H9 (cell line): ENCODE measurements around the gene TMEM91. TPM values are rescaled to one million over a fixed set of nuclear protein-coding genes. Genes with fewer than 3 reads are reported as not detected.

Experiments
- DNase-seq: peaks from one replicate; pipeline ENCODE4 v3.0.0-alpha.2; 2017
- H2AFZ ChIP-seq: one replicate; pipeline ENCODE4 v1.6.1; 2013; ENCODE audit warnings: mild to moderate bottlenecking, low read length, control low read depth, moderate library complexity
- H2AK5ac ChIP-seq: 2 replicates; pipeline ENCODE4 v1.6.1; 2013; ENCODE audit warnings: low read length, control low read depth, mixed read lengths; ENCODE audit not compliant: insufficient read length
- H2BK120ac ChIP-seq: one replicate; pipeline ENCODE4 v1.6.1; 2013; ENCODE audit warnings: low read depth, mild to moderate bottlenecking, low read length, control low read depth, inconsistent platforms; ENCODE audit not compliant: poor library complexity, severe bottlenecking
- H2BK12ac ChIP-seq: 2 replicates; pipeline ENCODE4 v1.6.1; 2013; ENCODE audit warnings: low read length, control low read depth, mixed read lengths, low read depth; ENCODE audit not compliant: insufficient read length
- H2BK15ac ChIP-seq: 2 replicates; pipeline ENCODE4 v1.6.1; 2013; ENCODE audit warnings: low read depth, low read length, control low read depth
- H2BK20ac ChIP-seq: one replicate; pipeline ENCODE4 v1.6.1; 2013; ENCODE audit warnings: low read depth, mild to moderate bottlenecking, low read length, control low read depth, inconsistent platforms; ENCODE audit not compliant: poor library complexity, severe bottlenecking
- H2BK5ac ChIP-seq: 2 replicates; pipeline ENCODE4 v1.6.1; 2013; ENCODE audit warnings: low read length, control low read depth, mixed read lengths; ENCODE audit not compliant: insufficient read length
- H3K14ac ChIP-seq: 2 replicates; pipeline ENCODE4 v1.6.1; 2013; ENCODE audit warnings: low read length, control low read depth; ENCODE audit not compliant: insufficient read depth
- H3K18ac ChIP-seq: 2 replicates; pipeline ENCODE4 v1.6.1; 2013; ENCODE audit warnings: low read depth, mild to moderate bottlenecking, mixed read lengths, low read length, control low read depth; ENCODE audit not compliant: insufficient read length
- H3K23ac ChIP-seq: 2 replicates; pipeline ENCODE4 v1.6.1; 2013; ENCODE audit warnings: low read length, control low read depth, mixed read lengths, low read depth; ENCODE audit not compliant: insufficient read length
- H3K23me2 ChIP-seq: 2 replicates; pipeline ENCODE4 v1.6.1; 2013; ENCODE audit warnings: low read depth, mild to moderate bottlenecking, mixed read lengths, low read length, control low read depth; ENCODE audit not compliant: insufficient read length, poor library complexity, severe bottlenecking
- H3K27ac ChIP-seq: 2 replicates; pipeline ENCODE4 v1.5.1; 2013; ENCODE audit warnings: low read length, control low read depth, mixed read lengths, low read depth; ENCODE audit not compliant: insufficient read length
- H3K27me3 ChIP-seq: 2 replicates; pipeline ENCODE4 v1.6.1; 2013; ENCODE audit warnings: low read length, control low read depth, inconsistent platforms; ENCODE audit not compliant: insufficient read depth
- H3K4ac ChIP-seq: 2 replicates; pipeline ENCODE4 v1.6.1; 2013; ENCODE audit warnings: low read depth, mild to moderate bottlenecking, control low read depth, inconsistent platforms, low read length, moderate library complexity
- H3K4me1 ChIP-seq: 2 replicates; pipeline ENCODE4 v1.6.1; 2013; ENCODE audit warnings: low read length, control low read depth, inconsistent platforms; ENCODE audit not compliant: insufficient read depth
- H3K4me2 ChIP-seq: 2 replicates; pipeline ENCODE4 v1.6.1; 2013; ENCODE audit warnings: low read length, control low read depth, mixed read lengths; ENCODE audit not compliant: insufficient read length, insufficient read depth
- H3K56ac ChIP-seq: 2 replicates; pipeline ENCODE4 v1.6.1; 2013; ENCODE audit warnings: low read depth, mild to moderate bottlenecking, mixed read lengths, low read length, control low read depth; ENCODE audit not compliant: insufficient read length
- H3K79me1 ChIP-seq: 2 replicates; pipeline ENCODE4 v1.6.1; 2013; ENCODE audit warnings: low read depth, mild to moderate bottlenecking, moderate library complexity, low read length, control low read depth, inconsistent platforms; ENCODE audit not compliant: insufficient read depth, poor library complexity, severe bottlenecking
- H3K79me2 ChIP-seq: 2 replicates; pipeline ENCODE4 v1.6.1; 2013; ENCODE audit warnings: low read length, control low read depth, inconsistent platforms; ENCODE audit not compliant: insufficient read depth
- H3K9ac ChIP-seq: 2 replicates; pipeline ENCODE4 v1.6.1; 2013; ENCODE audit warnings: low read length, control low read depth, mixed read lengths; ENCODE audit not compliant: insufficient read length; ENCODE audit errors: extremely low read depth
- H3K9me3 ChIP-seq: one replicate; pipeline ENCODE4 v1.6.1; 2013; ENCODE audit warnings: low read depth, low read length, inconsistent platforms; ENCODE audit not compliant: control insufficient read depth
- H3T11ph ChIP-seq: one replicate; pipeline ENCODE4 v1.6.1; 2013; ENCODE audit warnings: mild to moderate bottlenecking, low read length, control low read depth, inconsistent platforms
- H4K20me1 ChIP-seq: one replicate; pipeline ENCODE4 v1.6.1; 2013; ENCODE audit not compliant: control insufficient read depth, insufficient read length, insufficient read depth
- H4K5ac ChIP-seq: 2 replicates; pipeline ENCODE4 v1.6.1; 2013; ENCODE audit warnings: low read depth, mild to moderate bottlenecking, mixed read lengths, low read length, control low read depth; ENCODE audit not compliant: insufficient read length
- H4K8ac ChIP-seq: replicated peaks from 2 replicates; pipeline ENCODE4 v1.6.1; 2013; ENCODE audit warnings: low read length, control low read depth, mixed read lengths, low read depth; ENCODE audit not compliant: insufficient read length
- H4K91ac ChIP-seq: 2 replicates; pipeline ENCODE4 v1.6.1; 2013; ENCODE audit warnings: low read depth, mild to moderate bottlenecking, moderate library complexity, mixed read lengths, low read length, control low read depth; ENCODE audit not compliant: insufficient read length
- H3K27ac Mint-ChIP-seq, 3 experiments: 2 replicates in 2 of 3; 3 replicates in 1 of 3; pipeline ENCODE4 v1.8.0; 2020 to 2021; ENCODE audit warnings: mixed read lengths in 3 of 3, mild to moderate bottlenecking in 1 of 3, moderate library complexity in 1 of 3
- H3K27me3 Mint-ChIP-seq: 2 replicates; pipeline ENCODE4 v1.8.0; 2021; ENCODE audit warnings: low read depth, mild to moderate bottlenecking, moderate library complexity, mixed read lengths
- H3K36me3 Mint-ChIP-seq, 3 experiments: 2 replicates in 2 of 3; 3 replicates in 1 of 3; pipeline ENCODE4 v1.8.0; 2020 to 2021; ENCODE audit warnings: low read depth in 3 of 3, mixed read lengths in 3 of 3; ENCODE audit not compliant: insufficient read depth in 1 of 3
- H3K4me1 Mint-ChIP-seq, 2 experiments: 2 replicates each; pipeline ENCODE4 v1.8.0; 2020; ENCODE audit warnings: mixed read lengths in 2 of 2
- H3K4me3 Mint-ChIP-seq, 2 experiments: 2 replicates in 1 of 2; 3 replicates in 1 of 2; pipeline ENCODE4 v1.8.0; 2020 to 2021; ENCODE audit warnings: mild to moderate bottlenecking in 2 of 2, mixed read lengths in 2 of 2, moderate library complexity in 1 of 2
- H3K9me3 Mint-ChIP-seq, 2 experiments: 2 replicates in 1 of 2; 3 replicates in 1 of 2; pipeline ENCODE4 v1.8.0; 2020; ENCODE audit warnings: mild to moderate bottlenecking in 2 of 2, mixed read lengths in 2 of 2, moderate library complexity in 1 of 2
- CTCF ChIP-seq: fragments of 200-600 bp; sonication (generic); conservative IDR thresholded peaks from 3 replicates; pipeline ENCODE4 v1.8.0; 2021; ENCODE audit warnings: antibody characterized with exemption, mild to moderate bottlenecking
- WGBS: extraction: QIAGEN DNeasy Blood & Tissue Kit; methylation state at CpG from one replicate; pipeline ENCODE4 v1.1.7; 2013; ENCODE audit warnings: missing lambda C conversion rate, low lambda C conversion rate, mixed read lengths; ENCODE audit not compliant: insufficient read length; ENCODE audit errors: extremely low coverage; 5-methylcytosine and 5-hydroxymethylcytosine counted together
- total RNA-seq: library from RNA; stranded (reverse); gene quantifications from 2 replicates; pipeline ENCODE4 v1.2.1, GENCODE V29; 2021

TMEM91 gene
- total RNA-seq, 1 experiment from 2014 or later, result 5.7 TPM

GRCh38 chr19:41376998-41377365, 649 bp downstream of the TMEM91 start:
- peaks cover 12 to 19% of the 10 kb centered on the region in 2 experiments for H3K4me1 Mint-ChIP-seq
- no peak overlapping the region for H4K91ac ChIP-seq
- peaks cover 9% of the 10 kb centered on the region for H3K27me3 Mint-ChIP-seq
- no peaks in the 10 kb centered on the region for H3K27me3 ChIP-seq
- no peak overlapping the region for H3K4ac ChIP-seq
- H2AK5ac ChIP-seq, result no peak overlapping the region
- H3K23me2 ChIP-seq, result peaks cover 7% of the 10 kb centered on the region
- no peaks in the 10 kb centered on the region for H3K9me3 ChIP-seq
- no peaks in the 10 kb centered on the region; a peak in 1 of 5 replicates for H3K9me3 Mint-ChIP-seq
- peak overlapping the region; percentile 75 to 79 for H3K4me3 Mint-ChIP-seq
- H3K18ac ChIP-seq, result no peak overlapping the region
- H3T11ph ChIP-seq, result no peak overlapping the region
- no peak for TF ChIP-seq CTCF
- peak overlapping the region; percentile 96 for H3K4me2 ChIP-seq
- no peak overlapping the region for H2AFZ ChIP-seq
- no peak overlapping the region for H3K9ac ChIP-seq
- no peak overlapping the region for H3K14ac ChIP-seq
- no peak overlapping the region for H3K56ac ChIP-seq
- no peak for DNase-seq
- H4K8ac ChIP-seq, result no peak overlapping the region
- WGBS, result no CpG with 5 or more reads among the region's 8 CpGs
- H2BK120ac ChIP-seq, result no peak overlapping the region
- no peak overlapping the region for H2BK12ac ChIP-seq
- H3K27ac ChIP-seq, result no peak overlapping the region
- no peaks in the 10 kb centered on the region for H3K79me2 ChIP-seq
- no peak overlapping the region for H4K5ac ChIP-seq
- H3K27ac Mint-ChIP-seq, result peak overlapping the region in 1 of 3 experiments; percentile 6; a peak in 2 of 7 replicates
- peaks cover 2% of the 10 kb centered on the region; the same call in 1 of the 2 replicates for H3K4me1 ChIP-seq
- H2BK5ac ChIP-seq, result no peak overlapping the region
- H3K36me3 Mint-ChIP-seq, result no peaks in the 10 kb centered on the region; a peak in 1 of 7 replicates
- no peak overlapping the region for H2BK20ac ChIP-seq
- H2BK15ac ChIP-seq, result no peak overlapping the region
- no peaks in the 10 kb centered on the region for H4K20me1 ChIP-seq
- H3K79me1 ChIP-seq, result no peaks in the 10 kb centered on the region
- no peak overlapping the region for H3K23ac ChIP-seq
